Psoas muscle (tissue), 8 donors: Measurements from ENCODE around the gene ABCC2. TPM values are rescaled to one million over a fixed set of nuclear protein-coding genes. Genes with fewer than 3 reads are reported as not detected.

ENCODE experiments used
- ATAC-seq, 4 donors: fragments of 200-7000 bp; cut with Tn5 transposase; one replicate each; pipeline ENCODE4 v1.9.1; 2020; ENCODE audit warnings: moderate library complexity in 3 of 4, mild to moderate bottlenecking in 2 of 4
- DNase-seq, 2 donors: peaks; one replicate each; pipeline ENCODE4 v3.0.0-alpha.2; 2020
- H3K27ac ChIP-seq: fragments of 200-600 bp; one replicate; pipeline ENCODE4 v1.8.0; 2022
- H3K27me3 ChIP-seq, 3 donors: fragments of 200-600 bp in 1 of 3; one replicate each; pipeline versions ENCODE4 v1.6.1 to v1.8.0; 2013 to 2022; ENCODE audit warnings: low read length in 2 of 3, mild to moderate bottlenecking in 2 of 3, moderate library complexity in 1 of 3; ENCODE audit not compliant: insufficient read depth in 3 of 3
- H3K36me3 ChIP-seq, 2 donors: fragments of 200-600 bp in 1 of 2; one replicate each; pipeline versions ENCODE4 v1.6.1 to v1.8.0; 2013 to 2022; ENCODE audit warnings: low read depth in 1 of 2, mild to moderate bottlenecking in 1 of 2, moderate library complexity in 1 of 2; ENCODE audit not compliant: insufficient read depth in 1 of 2
- H3K4me1 ChIP-seq: fragments of 200-600 bp; one replicate; pipeline ENCODE4 v1.8.0; 2022
- H3K4me3 ChIP-seq: fragments of 200-600 bp; one replicate; pipeline ENCODE4 v1.8.0; 2022; ENCODE audit warnings: mild to moderate bottlenecking
- H3K9me3 ChIP-seq: fragments of 200-600 bp; one replicate; pipeline ENCODE4 v1.8.0; 2022
- WGBS, 3 donors: extraction: QIAGEN DNeasy Blood & Tissue Kit; methylation state at CpG; one replicate each; pipeline versions ENCODE4 v1.1.6 to v1.1.7; 2013; 5-methylcytosine and 5-hydroxymethylcytosine counted together
- intact Hi-C, 2 donors: fragments of 100-400 bp; cut with DNase I; formaldehyde crosslinking; loops; one replicate each; pipeline versions ENCODE4 v1.11.0 to v1.14.2; 2022
- polyA plus RNA-seq, 3 donors: library from polyadenylated mRNA; stranded (reverse); fragments of 200-250 nt; gene quantifications; one replicate each; pipeline ENCODE4 v1.2.3, GENCODE V29; 2013
- total RNA-seq, 4 donors: library from RNA; stranded (reverse); fragmentation: NEBNext Ultra II Directional in 2 of 4; extraction: Animal tissue kit (Norgen Biotek cat#: 25700) in 2 of 4; gene quantifications; one replicate each; pipeline versions ENCODE4 v1.2.1 to v1.2.4, GENCODE V29; 2021 to 2023
- TF ChIP-seq, protein P1 (sequence below): fragments of 200-600 bp; IDR thresholded peaks from one replicate; pipeline ENCODE4 v1.8.0; 2022; ENCODE audit warnings: antibody characterized with exemption
- donor health status: healthy with polysubstance abuse.
- donor health status: DM: no; HTN: no; CAD: no; lungs with moderate emphysema.
- donor health status: Bipolar disorder and iron deficiency.
- donor health status: healthy.
- donor health status: DM: yes; HTN: yes; CAD: no.
- donor health status: DM: no; HTN: no; CAD: no.
- donor health status: DM: no; HTN: no; CAD: no.
- donor health status: DM: yes; HTN: yes; CAD: no.

The ABCC2 gene
- total and polyA plus RNA-seq, 7 donors = 0.23 to 2.3 (median 0.64) TPM

DNA sequence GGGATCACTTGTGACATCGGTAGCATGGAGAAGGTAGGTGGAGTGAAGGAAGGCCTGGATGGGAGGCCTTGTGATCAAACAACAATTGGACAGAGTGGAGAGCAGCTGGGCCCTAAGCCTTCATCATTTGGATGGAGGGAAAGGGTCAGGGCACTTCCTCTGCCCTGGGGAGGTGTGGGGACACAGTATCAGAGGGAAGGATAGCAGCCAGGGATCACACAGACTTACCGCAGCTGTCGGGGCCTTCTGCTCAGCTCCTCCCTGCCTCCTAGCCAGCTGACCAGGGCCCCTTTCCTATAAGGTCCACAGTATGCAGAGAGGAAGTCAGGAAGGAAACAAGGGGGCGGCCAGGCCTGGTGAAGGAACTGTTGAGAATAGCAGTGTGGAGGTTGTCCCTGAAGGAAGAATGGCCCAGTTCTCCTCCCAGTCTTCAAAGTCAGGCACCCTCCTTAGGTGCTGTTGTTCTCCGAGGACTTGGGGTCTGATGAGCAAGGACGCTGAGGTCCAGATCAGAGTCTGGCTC, 62.1 kb downstream of the ABCC2 start:
- TF ChIP-seq, protein P1, sequence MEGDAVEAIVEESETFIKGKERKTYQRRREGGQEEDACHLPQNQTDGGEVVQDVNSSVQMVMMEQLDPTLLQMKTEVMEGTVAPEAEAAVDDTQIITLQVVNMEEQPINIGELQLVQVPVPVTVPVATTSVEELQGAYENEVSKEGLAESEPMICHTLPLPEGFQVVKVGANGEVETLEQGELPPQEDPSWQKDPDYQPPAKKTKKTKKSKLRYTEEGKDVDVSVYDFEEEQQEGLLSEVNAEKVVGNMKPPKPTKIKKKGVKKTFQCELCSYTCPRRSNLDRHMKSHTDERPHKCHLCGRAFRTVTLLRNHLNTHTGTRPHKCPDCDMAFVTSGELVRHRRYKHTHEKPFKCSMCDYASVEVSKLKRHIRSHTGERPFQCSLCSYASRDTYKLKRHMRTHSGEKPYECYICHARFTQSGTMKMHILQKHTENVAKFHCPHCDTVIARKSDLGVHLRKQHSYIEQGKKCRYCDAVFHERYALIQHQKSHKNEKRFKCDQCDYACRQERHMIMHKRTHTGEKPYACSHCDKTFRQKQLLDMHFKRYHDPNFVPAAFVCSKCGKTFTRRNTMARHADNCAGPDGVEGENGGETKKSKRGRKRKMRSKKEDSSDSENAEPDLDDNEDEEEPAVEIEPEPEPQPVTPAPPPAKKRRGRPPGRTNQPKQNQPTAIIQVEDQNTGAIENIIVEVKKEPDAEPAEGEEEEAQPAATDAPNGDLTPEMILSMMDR = no peak

DNA sequence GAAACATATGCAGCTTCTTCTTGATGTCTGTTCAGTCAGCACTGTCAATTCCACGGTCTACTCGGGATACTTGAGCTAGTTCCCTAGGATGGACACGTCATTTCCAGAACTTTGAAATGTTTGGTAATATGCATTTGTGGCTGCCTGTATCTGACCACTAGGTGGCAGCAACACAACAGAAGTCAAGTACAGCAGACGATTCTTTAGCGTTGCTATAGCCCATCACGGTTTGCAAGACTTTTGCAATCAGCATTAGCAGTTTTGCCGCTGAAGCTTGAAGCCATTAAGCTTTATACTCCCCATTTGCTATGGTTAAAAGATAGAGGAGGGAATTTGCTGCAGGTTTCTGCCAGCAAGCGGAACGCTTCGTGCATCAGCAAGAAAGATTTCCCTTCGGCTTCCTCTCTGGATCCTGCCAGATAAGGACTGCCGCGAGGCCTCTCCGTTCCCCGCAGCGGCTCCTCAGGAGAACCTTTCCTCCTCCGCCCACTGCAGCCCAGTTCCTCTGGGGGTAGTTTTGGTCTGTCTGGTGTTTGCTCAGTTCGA, 63.5 kb downstream of the ABCC2 start:
- 6 to 10% (median 7%) methylated on average over 18 of the region's 18 CpGs for WGBS, 3 donors

More for the DNA sequence above, 62.1 kb downstream of the ABCC2 start:
- peaks cover 10% of the 10 kb centered on the region for H3K4me1 ChIP-seq
- no peaks in the 10 kb centered on the region for H3K9me3 ChIP-seq
- intact Hi-C loops = loop anchor here in 1 of 2 donors (10.0 kb wide), 1 partner anchor 170 kb away; no protein-coding TSS in a partner anchor
- 55 to 76% (median 71%) methylated on average over 6 of the region's 6 CpGs for WGBS, 3 donors
- ATAC-seq (no peak), DNase-seq (no peak)
- H3K27ac ChIP-seq = no peak overlapping the region
- H3K36me3 ChIP-seq = peaks cover 0 to 35% of the 10 kb centered on the region in 2 donors
- H3K27me3 ChIP-seq = no peaks in the 10 kb centered on the region
- H3K4me3 ChIP-seq = no peak overlapping the region

DNA sequence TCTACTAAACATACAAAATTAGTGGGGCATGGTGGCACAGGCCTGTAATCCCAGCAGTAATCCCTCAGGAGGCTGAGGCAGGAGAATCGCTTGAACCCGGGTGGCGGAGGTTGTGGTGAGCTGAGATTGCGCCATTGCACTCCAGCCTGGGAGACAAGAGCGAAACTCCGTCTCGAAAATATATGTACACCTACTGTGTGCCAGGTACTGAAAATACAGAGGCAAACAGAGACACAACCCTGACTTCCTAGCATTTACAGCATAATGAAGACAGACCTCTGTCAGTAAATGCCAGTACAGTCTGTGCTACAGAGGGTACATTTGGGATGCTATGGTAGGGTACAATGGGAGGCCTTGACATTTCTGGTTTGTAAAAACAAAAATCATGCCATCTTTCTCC, 66.6 kb downstream of the ABCC2 start:
- Histone ChIP-seq H3K4me1 (peaks cover 10% of the 10 kb centered on the region), H3K4me3 (no peak overlapping the region), H3K9me3 (no peaks in the 10 kb centered on the region), H3K27ac (no peak overlapping the region), H3K36me3 (peaks cover 0 to 65% of the 10 kb centered on the region in 2 donors), H3K27me3 (no peaks in the 10 kb centered on the region)
- intact Hi-C loops = loop anchor here in 1 of 2 donors (10.0 kb wide), 1 partner anchor 166 kb away; no protein-coding TSS in a partner anchor
- ATAC-seq (no peak), DNase-seq (no peak)
- TF ChIP-seq, protein P1 = no peak
- 82 to 98% (median 91%) methylated on average over 7 of the region's 7 CpGs for WGBS, 3 donors

More for the DNA sequence above, 63.5 kb downstream of the ABCC2 start:
- Histone ChIP-seq H3K9me3 (no peaks in the 10 kb centered on the region), H3K36me3 (peaks cover 0 to 47% of the 10 kb centered on the region in 2 donors), H3K4me3 (peak overlapping the region; percentile 36), H3K4me1 (peaks cover 10% of the 10 kb centered on the region), H3K27me3 (no peaks in the 10 kb centered on the region), H3K27ac (no peak overlapping the region)
- peak; percentile 58 to 70 for DNase-seq
- intact Hi-C loops = loop anchor here (1.0 to 10.0 kb wide), 3 partner anchors 169 to 200 kb away; no protein-coding TSS in a partner anchor
- TF ChIP-seq, protein P1 = peak; percentile 96
- ATAC-seq = peak; percentile 91 to 98 (median 94)

DNA sequence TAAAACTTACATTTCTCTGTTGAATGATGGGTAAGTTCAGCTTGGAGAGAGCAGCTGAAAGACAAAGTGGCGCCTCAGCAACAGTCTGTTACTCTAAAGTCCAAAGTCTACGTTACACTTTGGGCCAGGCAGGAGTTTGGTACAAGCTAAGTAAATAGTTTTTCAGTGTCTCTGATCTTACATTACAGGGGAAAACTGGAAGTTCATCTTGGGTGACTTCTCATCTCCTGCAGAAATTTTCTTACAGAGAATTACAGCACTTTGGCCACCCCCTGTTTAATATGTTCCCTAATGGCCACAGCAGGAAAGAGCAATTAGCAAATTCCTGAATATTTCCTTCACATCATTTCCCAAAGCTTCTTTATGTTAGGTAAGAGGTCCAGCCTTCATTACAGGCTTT, 67.1 kb downstream of the ABCC2 start:
- peaks cover 0 to 60% of the 10 kb centered on the region in 2 donors for H3K36me3 ChIP-seq
- TF ChIP-seq, protein P1 = no peak
- no peaks in the 10 kb centered on the region for H3K9me3 ChIP-seq
- no peak for DNase-seq
- H3K27me3 ChIP-seq = no peaks in the 10 kb centered on the region
- H3K4me1 ChIP-seq = peaks cover 10% of the 10 kb centered on the region
- intact Hi-C loops = loop anchor here in 1 of 2 donors (10.0 kb wide), 1 partner anchor 165 kb away; no protein-coding TSS in a partner anchor
- WGBS, 3 donors = 87 to 94% (median 89%) methylated on average over 2 of the region's 2 CpGs
- H3K27ac ChIP-seq = no peak overlapping the region
- no peak for ATAC-seq
- no peak overlapping the region for H3K4me3 ChIP-seq
